GM23248 (cell line): ENCODE results near the gene DYNC2H1. TPM values are rescaled to one million over a fixed set of nuclear protein-coding genes. Genes with fewer than 3 reads are reported as not detected.
A peak's percentile ranks its signal among the peaks of the same experiment; 100 is the strongest.
"Not testable (repeated sequence)": the region's sequence is repeated elsewhere in the genome, so short reads cannot be mapped to it uniquely, and the experiment has no call there.

ENCODE experiments used
- DNase-seq: peaks from one replicate; pipeline ENCODE4 v3.0.0-alpha.2; 2015
- H2AFZ ChIP-seq: fragments of 200-600 bp; sonication (generic); 2 replicates; pipeline ENCODE4 v1.6.1; 2016; ENCODE audit warnings: antibody characterized with exemption
- H3F3A ChIP-seq: fragments of 200-600 bp; sonication (generic); 2 replicates; pipeline ENCODE4 v1.6.1; 2016; ENCODE audit warnings: mild to moderate bottlenecking, antibody characterized with exemption, mixed run types; ENCODE audit not compliant: insufficient read depth
- H3K27ac ChIP-seq: fragments of 200-600 bp; sonication (generic); 2 replicates; pipeline ENCODE4 v1.5.1; 2016; ENCODE audit warnings: mild to moderate bottlenecking
- H3K27me3 ChIP-seq: fragments of 200-600 bp; sonication (generic); replicated peaks from 2 replicates; pipeline ENCODE4 v1.6.1; 2016; ENCODE audit warnings: mild to moderate bottlenecking; ENCODE audit not compliant: insufficient read depth
- H3K36me3 ChIP-seq: fragments of 200-600 bp; sonication (generic); 2 replicates; pipeline ENCODE4 v1.6.1; 2016; ENCODE audit warnings: low read depth, mild to moderate bottlenecking
- H3K4me1 ChIP-seq: fragments of 200-600 bp; sonication (generic); 2 replicates; pipeline ENCODE4 v1.6.1; 2016; ENCODE audit warnings: mild to moderate bottlenecking; ENCODE audit not compliant: insufficient read depth
- H3K4me2 ChIP-seq: fragments of 200-600 bp; sonication (generic); one replicate; pipeline ENCODE4 v1.6.1; 2016; ENCODE audit warnings: mild to moderate bottlenecking; ENCODE audit not compliant: unreplicated experiment
- H3K4me3 ChIP-seq: fragments of 200-600 bp; sonication (generic); 2 replicates; pipeline ENCODE4 v1.5.1; 2016; ENCODE audit warnings: mild to moderate bottlenecking
- H3K79me2 ChIP-seq: fragments of 200-600 bp; sonication (generic); 2 replicates; pipeline ENCODE4 v1.6.1; 2016; ENCODE audit warnings: mild to moderate bottlenecking; ENCODE audit not compliant: insufficient read depth
- H3K9ac ChIP-seq: fragments of 200-600 bp; sonication (generic); 2 replicates; pipeline ENCODE4 v1.6.1; 2016; ENCODE audit warnings: mild to moderate bottlenecking
- H3K9me2 ChIP-seq: fragments of 200-600 bp; sonication (generic); 2 replicates; pipeline ENCODE4 v1.6.1; 2016; ENCODE audit warnings: mixed run types, mild to moderate bottlenecking, moderate library complexity; ENCODE audit not compliant: insufficient read depth
- H3K9me3 ChIP-seq: fragments of 200-600 bp; sonication (generic); one replicate; pipeline ENCODE4 v1.6.1; 2017; ENCODE audit warnings: low read depth
- H4K20me1 ChIP-seq: fragments of 200-600 bp; sonication (generic); 2 replicates; pipeline ENCODE4 v1.6.0; 2016; ENCODE audit not compliant: insufficient read depth
- EZH2 ChIP-seq: fragments of 200-600 bp; sonication (generic); IDR thresholded peaks from 2 replicates; pipeline ENCODE4 v1.6.1; 2018; ENCODE audit warnings: antibody characterized with exemption, mild to moderate bottlenecking; ENCODE audit not compliant: insufficient read depth, poor library complexity, severe bottlenecking
- EZH2phosphoT487 ChIP-seq: fragments of 200-600 bp; sonication (generic); IDR thresholded peaks from 2 replicates; pipeline ENCODE4 v1.6.1; 2018; ENCODE audit warnings: antibody characterized with exemption, moderate library complexity, mild to moderate bottlenecking, low read depth; ENCODE audit not compliant: insufficient read depth
- WGBS, 2 experiments: methylation state at CpG; one replicate each; pipeline ENCODE4 v1.1.6; 2015 to 2017; ENCODE audit warnings: low lambda C conversion rate in 2 of 2, low coverage in 1 of 2; ENCODE audit errors: missing lambda C conversion rate in 2 of 2; 5-methylcytosine and 5-hydroxymethylcytosine counted together
- in situ Hi-C: fragments of 300-500 bp; cut with MboI; formaldehyde crosslinking; loops from 2 replicates; pipeline ENCODE4 v1.15.0; 2020
- polyA plus RNA-seq: library from polyadenylated mRNA; unstranded; fragments of >200 nt; fragmentation: Nextera tagmentation; extraction: Ambion mirVana; gene quantifications from 2 replicates; pipeline ENCODE4 v1.2.1, GENCODE V29; 2016
- total RNA-seq: library from RNA; depleted of rRNA; stranded (reverse); fragments of >200 nt; shearing (Covaris generic); gene quantifications from 2 replicates; pipeline ENCODE4 v1.2.3, GENCODE V29; 2014

DYNC2H1 gene
- total and polyA plus RNA-seq, 2 experiments from 2014 or later: 9.3 to 27.0 TPM

GRCh38 chr11:103111400-103111799 lies 2.2 kb downstream of the DYNC2H1 start:
- Histone ChIP-seq H3K4me1 (peaks cover 16% of the 10 kb centered on the region), H2AFZ (no peak overlapping the region), H3K9me2 (no peaks in the 10 kb centered on the region), H3K4me2 (peak overlapping the region; percentile 36), H3K4me3 (0 out of 2 replicates have a peak overlapping the region, but pooled peaks have one; percentile 97), H3K27me3 (no peaks in the 10 kb centered on the region), H3F3A (peaks cover 9% of the 10 kb centered on the region), H3K79me2 (peaks cover 27% of the 10 kb centered on the region), H3K9me3 (no peaks in the 10 kb centered on the region), H3K36me3 (peaks cover 7% of the 10 kb centered on the region; the same call in 1 of the 2 replicates), H3K27ac (no peak overlapping the region), H4K20me1 (no peaks in the 10 kb centered on the region), H3K9ac (no peak overlapping the region)
- no peak for DNase-seq
- TF ChIP-seq EZH2phosphoT487 (no peak), EZH2 (no peak)
- in situ Hi-C loops: no loop called here
- WGBS, 2 experiments: 77 to 79% methylated on average over 5 of the region's 5 CpGs

GRCh38 chr11:103112364-103112763 lies 3.1 kb downstream of the DYNC2H1 start:
- H4K20me1 ChIP-seq: no peaks in the 10 kb centered on the region
- H3K36me3 ChIP-seq: peaks cover 7% of the 10 kb centered on the region; the same call in 1 of the 2 replicates
- 0 out of 2 replicates have a peak overlapping the region, but pooled peaks have one; percentile 9 for H3K9ac ChIP-seq
- in situ Hi-C loops: no loop called here
- H3K4me1 ChIP-seq: peaks cover 16% of the 10 kb centered on the region
- H3K27ac ChIP-seq: no peak overlapping the region
- 0 out of 2 replicates have a peak overlapping the region, but pooled peaks have one; percentile 2 for H2AFZ ChIP-seq
- H3K4me2 ChIP-seq: peak overlapping the region; percentile 36
- no peaks in the 10 kb centered on the region for H3K27me3 ChIP-seq
- H3K4me3 ChIP-seq: no peak overlapping the region
- WGBS, 2 experiments: 97 to 100% methylated on average over 1 of the region's 1 CpG
- DNase-seq: no peak
- H3K9me3 ChIP-seq: no peaks in the 10 kb centered on the region
- peaks cover 9% of the 10 kb centered on the region for H3F3A ChIP-seq
- peaks cover 27% of the 10 kb centered on the region for H3K79me2 ChIP-seq
- TF ChIP-seq EZH2: no peak
- no peak for TF ChIP-seq EZH2phosphoT487
- no peaks in the 10 kb centered on the region for H3K9me2 ChIP-seq

GRCh38 chr11:103114836-103115235 lies 5.6 kb downstream of the DYNC2H1 start:
- Histone ChIP-seq H3K4me2 (no peak overlapping the region), H3F3A (peaks cover 5% of the 10 kb centered on the region; the same call in 1 of the 2 replicates), H3K9ac (no peak overlapping the region), H3K4me1 (peaks cover 16% of the 10 kb centered on the region), H3K36me3 (peaks cover 13% of the 10 kb centered on the region), H2AFZ (no peak overlapping the region), H3K9me3 (no peaks in the 10 kb centered on the region), H3K4me3 (no peak overlapping the region), H3K9me2 (no peaks in the 10 kb centered on the region), H4K20me1 (no peaks in the 10 kb centered on the region), H3K79me2 (peaks cover 27% of the 10 kb centered on the region), H3K27me3 (no peaks in the 10 kb centered on the region), H3K27ac (no peak overlapping the region)
- no peak for DNase-seq
- in situ Hi-C loops: no loop called here
- WGBS, 2 experiments: 88 to 90% methylated on average over 4 of the region's 4 CpGs
- TF ChIP-seq EZH2phosphoT487 (no peak), EZH2 (no peak)

DNA sequence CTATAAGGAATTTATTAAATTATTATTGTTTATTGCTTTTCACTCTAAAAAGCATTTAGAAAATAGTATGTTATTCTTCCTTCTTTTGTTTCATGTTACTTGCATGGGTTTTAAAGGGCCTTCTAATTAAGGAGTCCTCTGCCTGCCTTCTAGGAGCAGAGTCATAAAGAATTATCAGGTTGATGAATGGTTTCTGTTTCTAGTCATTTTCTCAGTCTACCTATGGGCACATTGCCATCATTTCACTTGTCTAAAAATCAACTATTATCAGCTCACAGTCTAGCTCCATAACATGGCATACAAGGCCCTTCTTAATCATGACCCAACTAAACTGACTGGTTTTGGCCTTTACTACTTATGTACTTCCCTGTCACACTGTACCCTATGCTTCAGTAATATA lies 16.2 kb downstream of the DYNC2H1 start:
- H3K4me2 ChIP-seq: no peak overlapping the region
- DNase-seq: no peak
- in situ Hi-C loops: no loop called here
- H3K27ac ChIP-seq: no peak overlapping the region
- H3K4me1 ChIP-seq: no peaks in the 10 kb centered on the region
- no peaks in the 10 kb centered on the region for H3K9me2 ChIP-seq
- TF ChIP-seq EZH2phosphoT487 (no peak), EZH2 (no peak)
- no peaks in the 10 kb centered on the region for H3K9me3 ChIP-seq
- H3K27me3 ChIP-seq: no peaks in the 10 kb centered on the region
- peaks cover 18% of the 10 kb centered on the region; the same call in 1 of the 2 replicates for H3K36me3 ChIP-seq
- H3K4me3 ChIP-seq: no peak overlapping the region
- no peaks in the 10 kb centered on the region for H4K20me1 ChIP-seq
- no peak overlapping the region for H2AFZ ChIP-seq
- no peaks in the 10 kb centered on the region for H3F3A ChIP-seq
- H3K9ac ChIP-seq: no peak overlapping the region
- H3K79me2 ChIP-seq: no peaks in the 10 kb centered on the region

DNA sequence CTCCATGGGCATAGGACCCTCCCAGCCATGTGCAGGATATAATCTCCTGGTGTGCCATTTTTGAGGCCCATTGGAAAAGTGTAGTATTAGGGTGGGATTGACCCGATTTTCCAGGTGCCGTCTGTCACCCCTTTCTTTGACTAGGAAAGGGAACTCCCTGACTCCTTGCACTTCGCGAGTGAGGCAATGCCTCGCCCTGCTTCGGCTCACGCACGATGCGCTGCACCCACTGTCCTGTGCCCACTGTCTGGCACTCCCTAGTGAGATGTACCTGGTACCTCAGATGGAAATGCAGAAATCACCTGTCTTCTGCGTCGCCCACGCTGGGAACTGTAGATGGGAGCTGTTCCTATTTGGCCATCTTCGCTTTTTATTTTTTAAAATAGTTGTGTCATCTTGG lies 32.8 kb downstream of the DYNC2H1 start:
- DNase-seq, H3K79me2 ChIP-seq, H3K9me3 ChIP-seq, H3K4me3 ChIP-seq, H3F3A ChIP-seq, H3K4me2 ChIP-seq, in situ Hi-C loops, H4K20me1 ChIP-seq, H3K4me1 ChIP-seq, H3K27me3 ChIP-seq, H3K36me3 ChIP-seq, H2AFZ ChIP-seq, H3K9ac ChIP-seq, H3K9me2 ChIP-seq, H3K27ac ChIP-seq: not testable (repeated sequence)
- WGBS, 2 experiments: 92 to 98% methylated on average over 13 of the region's 13 CpGs
